GM18858 (cell line): Measurements from ENCODE around the gene PDZD4.

Experiments
- ATAC-seq: cut with Tn5 transposase; IDR thresholded peaks from one replicate; pipeline ENCODE4 v1.9.1; 2021; ENCODE audit not compliant: unreplicated experiment

The PDZD4 gene

GRCh38 chrX:153868576-153869472 is 38.5 kb upstream of the PDZD4 start:
- no peak for ATAC-seq

GRCh38 chrX:153867671-153868070 is 37.3 kb upstream of the PDZD4 start:
- no peak for ATAC-seq

- no peak for ATAC-seq
Observed at GRCh38 chrX:153867139-153867538, 36.8 kb upstream of the PDZD4 start.

GRCh38 chrX:153866302-153867019 is 36.1 kb upstream of the PDZD4 start:
- no peak for ATAC-seq

GRCh38 chrX:153865685-153866084 is 35.3 kb upstream of the PDZD4 start:
- ATAC-seq = no peak

GRCh38 chrX:153865321-153865580 is 34.9 kb upstream of the PDZD4 start:
- no peak for ATAC-seq

- no peak for ATAC-seq
Observed at GRCh38 chrX:153864561-153865320, 34.4 kb upstream of the PDZD4 start.

- ATAC-seq = no peak
Observed at GRCh38 chrX:153864101-153864500, 33.8 kb upstream of the PDZD4 start.

- ATAC-seq = no peak
Observed at GRCh38 chrX:153863251-153863991, 33.1 kb upstream of the PDZD4 start.

- ATAC-seq = no peak
Observed at GRCh38 chrX:153862369-153863250, 32.3 kb upstream of the PDZD4 start.

GRCh38 chrX:153861733-153862310 is 31.5 kb upstream of the PDZD4 start:
- no peak for ATAC-seq

- no peak for ATAC-seq
Observed at GRCh38 chrX:153861151-153861550, 30.8 kb upstream of the PDZD4 start.

- ATAC-seq = no peak
Observed at GRCh38 chrX:153857348-153857903, 27.1 kb upstream of the PDZD4 start.

GRCh38 chrX:153854702-153855101 is 24.4 kb upstream of the PDZD4 start:
- ATAC-seq = no peak

- no peak for ATAC-seq
Observed at GRCh38 chrX:153853902-153854267, 23.5 kb upstream of the PDZD4 start.

- ATAC-seq = no peak
Observed at GRCh38 chrX:153853180-153853901, 23.0 kb upstream of the PDZD4 start.

GRCh38 chrX:153851981-153852380 is 21.6 kb upstream of the PDZD4 start:
- no peak for ATAC-seq

- ATAC-seq = no peak
Observed at GRCh38 chrX:153848325-153848724, 18.0 kb upstream of the PDZD4 start.

GRCh38 chrX:153845842-153846241 is 15.5 kb upstream of the PDZD4 start:
- ATAC-seq = no peak
